ENCODE measurements around the gene BIN1. TPM values are rescaled to one million over a fixed set of nuclear protein-coding genes. Genes with fewer than 3 reads are reported as not detected.

BIN1 gene
- total RNA-seq, 1 experiment from 2014 or later: 58.6 TPM

DNA sequence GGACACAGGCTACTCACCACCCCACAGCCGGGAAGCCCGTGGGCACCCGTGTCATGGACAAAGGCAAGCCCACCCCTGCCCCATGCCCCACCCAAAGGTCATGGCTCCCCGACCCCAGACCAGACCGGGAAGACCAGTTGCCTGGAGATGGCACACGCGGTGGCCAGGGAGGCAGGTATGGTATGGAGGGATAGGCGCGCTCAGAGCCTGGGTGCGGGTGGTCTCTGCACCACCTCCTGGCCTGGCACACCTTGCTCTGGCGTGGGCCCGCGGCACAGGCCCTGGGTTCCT lies 51.2 kb downstream of the BIN1 start:
- no TSS peak for BruUV-seq (replicated peaks)
- CTCF ChIA-PET: no interaction called here
- Histone ChIP-seq H3K9me3 (ENCODE audit: control insufficient read depth, insufficient read depth, low read depth, low read length) (no peaks in the 10 kb centered on the region), H3K4me1 (ENCODE audit: control insufficient read depth, insufficient read depth, low read length) (no peaks in the 10 kb centered on the region), H3K27me3 (ENCODE audit: control insufficient read depth, insufficient read depth, low read length) (no peaks in the 10 kb centered on the region), H3K4me3 (ENCODE audit: low read depth in 2 of 2, low read length in 2 of 2) (no peak overlapping the region), H3K36me3 (ENCODE audit: control insufficient read depth, insufficient read depth, low read length) (no peaks in the 10 kb centered on the region), H3K27ac (ENCODE audit: low read length) (no peak overlapping the region)
- intact Hi-C loops (cut with micrococcal nuclease; ENCODE audit: unreplicated experiment): no loop called here
- ATAC-seq: no peak
- TF ChIP-seq SIN3A (IDR thresholded peaks at IDR 0.05; ENCODE audit: borderline replicate concordance, insufficient read depth, low read depth, low read length): no peak
- no peak for TF ChIP-seq POLR2AphosphoS5 (IDR thresholded peaks at IDR 0.05; ENCODE audit: low read depth, low read length)
- TF ChIP-seq, protein P1, sequence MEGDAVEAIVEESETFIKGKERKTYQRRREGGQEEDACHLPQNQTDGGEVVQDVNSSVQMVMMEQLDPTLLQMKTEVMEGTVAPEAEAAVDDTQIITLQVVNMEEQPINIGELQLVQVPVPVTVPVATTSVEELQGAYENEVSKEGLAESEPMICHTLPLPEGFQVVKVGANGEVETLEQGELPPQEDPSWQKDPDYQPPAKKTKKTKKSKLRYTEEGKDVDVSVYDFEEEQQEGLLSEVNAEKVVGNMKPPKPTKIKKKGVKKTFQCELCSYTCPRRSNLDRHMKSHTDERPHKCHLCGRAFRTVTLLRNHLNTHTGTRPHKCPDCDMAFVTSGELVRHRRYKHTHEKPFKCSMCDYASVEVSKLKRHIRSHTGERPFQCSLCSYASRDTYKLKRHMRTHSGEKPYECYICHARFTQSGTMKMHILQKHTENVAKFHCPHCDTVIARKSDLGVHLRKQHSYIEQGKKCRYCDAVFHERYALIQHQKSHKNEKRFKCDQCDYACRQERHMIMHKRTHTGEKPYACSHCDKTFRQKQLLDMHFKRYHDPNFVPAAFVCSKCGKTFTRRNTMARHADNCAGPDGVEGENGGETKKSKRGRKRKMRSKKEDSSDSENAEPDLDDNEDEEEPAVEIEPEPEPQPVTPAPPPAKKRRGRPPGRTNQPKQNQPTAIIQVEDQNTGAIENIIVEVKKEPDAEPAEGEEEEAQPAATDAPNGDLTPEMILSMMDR (IDR thresholded peaks at IDR 0.05): no peak
- TF ChIP-seq, protein P2, sequence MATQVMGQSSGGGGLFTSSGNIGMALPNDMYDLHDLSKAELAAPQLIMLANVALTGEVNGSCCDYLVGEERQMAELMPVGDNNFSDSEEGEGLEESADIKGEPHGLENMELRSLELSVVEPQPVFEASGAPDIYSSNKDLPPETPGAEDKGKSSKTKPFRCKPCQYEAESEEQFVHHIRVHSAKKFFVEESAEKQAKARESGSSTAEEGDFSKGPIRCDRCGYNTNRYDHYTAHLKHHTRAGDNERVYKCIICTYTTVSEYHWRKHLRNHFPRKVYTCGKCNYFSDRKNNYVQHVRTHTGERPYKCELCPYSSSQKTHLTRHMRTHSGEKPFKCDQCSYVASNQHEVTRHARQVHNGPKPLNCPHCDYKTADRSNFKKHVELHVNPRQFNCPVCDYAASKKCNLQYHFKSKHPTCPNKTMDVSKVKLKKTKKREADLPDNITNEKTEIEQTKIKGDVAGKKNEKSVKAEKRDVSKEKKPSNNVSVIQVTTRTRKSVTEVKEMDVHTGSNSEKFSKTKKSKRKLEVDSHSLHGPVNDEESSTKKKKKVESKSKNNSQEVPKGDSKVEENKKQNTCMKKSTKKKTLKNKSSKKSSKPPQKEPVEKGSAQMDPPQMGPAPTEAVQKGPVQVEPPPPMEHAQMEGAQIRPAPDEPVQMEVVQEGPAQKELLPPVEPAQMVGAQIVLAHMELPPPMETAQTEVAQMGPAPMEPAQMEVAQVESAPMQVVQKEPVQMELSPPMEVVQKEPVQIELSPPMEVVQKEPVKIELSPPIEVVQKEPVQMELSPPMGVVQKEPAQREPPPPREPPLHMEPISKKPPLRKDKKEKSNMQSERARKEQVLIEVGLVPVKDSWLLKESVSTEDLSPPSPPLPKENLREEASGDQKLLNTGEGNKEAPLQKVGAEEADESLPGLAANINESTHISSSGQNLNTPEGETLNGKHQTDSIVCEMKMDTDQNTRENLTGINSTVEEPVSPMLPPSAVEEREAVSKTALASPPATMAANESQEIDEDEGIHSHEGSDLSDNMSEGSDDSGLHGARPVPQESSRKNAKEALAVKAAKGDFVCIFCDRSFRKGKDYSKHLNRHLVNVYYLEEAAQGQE (IDR thresholded peaks at IDR 0.05; ENCODE audit: insufficient read depth in 1 of 2, low read depth in 2 of 2, low read length in 1 of 2): no peak
- no peak for TF ChIP-seq TCF7L2 (IDR thresholded peaks at IDR 0.05; ENCODE audit: low read depth, low read length)
- POLR2A ChIA-PET: no interaction called here
- in situ Hi-C loops (cut with HindIII; ENCODE audit: low pct_unique_long_range_greater_than_20kb, low sequenced_read_pairs): no loop called here
- DNase-seq (ENCODE audit: low read depth, low spot score): no peak

DNA sequence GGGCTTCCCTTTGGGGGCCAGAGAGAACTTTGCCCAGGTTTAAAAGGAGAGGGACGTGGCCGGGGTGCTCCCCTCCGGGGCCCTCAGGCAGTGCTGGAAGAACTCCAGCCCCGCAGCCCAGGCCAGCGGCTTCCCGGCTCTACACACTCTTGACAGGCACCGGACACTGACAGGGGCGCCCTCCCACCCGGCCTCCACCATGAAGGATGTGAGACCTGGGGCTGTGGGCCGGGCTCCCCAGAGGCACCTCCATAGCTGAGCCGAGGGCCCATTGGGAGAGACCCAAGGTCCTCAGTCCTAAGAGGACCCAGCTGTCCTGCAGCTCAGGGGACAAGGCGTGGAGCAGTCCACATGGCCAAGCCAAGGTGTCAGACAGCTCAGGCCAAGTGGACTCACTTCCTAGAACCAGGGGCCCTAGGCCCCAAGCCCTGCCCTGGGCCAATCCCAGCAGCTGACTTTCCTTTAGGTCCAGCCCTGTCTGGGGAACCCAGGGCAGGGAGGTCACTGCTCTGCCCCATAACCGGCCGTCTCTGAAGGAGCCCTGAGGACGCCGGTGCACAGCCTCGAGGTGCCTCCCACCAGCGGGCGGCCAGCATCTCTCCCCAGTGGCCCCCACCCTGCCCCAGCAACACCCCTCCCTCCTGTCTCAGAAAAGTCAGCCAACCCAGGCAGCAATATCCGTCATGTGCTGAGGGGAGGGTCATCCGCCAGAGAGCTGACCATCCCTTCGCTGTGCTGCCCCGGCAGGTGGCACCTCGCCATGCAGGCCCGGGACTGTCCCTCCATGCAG lies 51.8 kb downstream of the BIN1 start:
- Histone ChIP-seq H3K9me3 (ENCODE audit: control insufficient read depth, insufficient read depth, low read depth, low read length) (no peaks in the 10 kb centered on the region), H3K36me3 (ENCODE audit: control insufficient read depth, insufficient read depth, low read length) (no peaks in the 10 kb centered on the region), H3K4me3 (ENCODE audit: low read depth in 2 of 2, low read length in 2 of 2) (no peak overlapping the region), H3K27ac (ENCODE audit: low read length) (no peak overlapping the region), H3K4me1 (ENCODE audit: control insufficient read depth, insufficient read depth, low read length) (no peaks in the 10 kb centered on the region), H3K27me3 (ENCODE audit: control insufficient read depth, insufficient read depth, low read length) (no peaks in the 10 kb centered on the region)
- CTCF ChIA-PET: no interaction called here
- intact Hi-C loops (cut with micrococcal nuclease; ENCODE audit: unreplicated experiment) (no loop called here), in situ Hi-C loops (cut with HindIII; ENCODE audit: low pct_unique_long_range_greater_than_20kb, low sequenced_read_pairs) (no loop called here)
- BruUV-seq (replicated peaks): no TSS peak
- DNase-seq (ENCODE audit: low read depth, low spot score) (no peak), ATAC-seq (no peak)
- TF ChIP-seq, protein P2 (IDR thresholded peaks at IDR 0.05; ENCODE audit: insufficient read depth in 1 of 2, low read depth in 2 of 2, low read length in 1 of 2): no peak
- TF ChIP-seq POLR2AphosphoS5 (IDR thresholded peaks at IDR 0.05; ENCODE audit: low read depth, low read length) (no peak), TCF7L2 (IDR thresholded peaks at IDR 0.05; ENCODE audit: low read depth, low read length) (no peak), SIN3A (IDR thresholded peaks at IDR 0.05; ENCODE audit: borderline replicate concordance, insufficient read depth, low read depth, low read length) (no peak)
- TF ChIP-seq, protein P1 (IDR thresholded peaks at IDR 0.05): no peak
- POLR2A ChIA-PET: no interaction called here

Measured in Panc1 (cell line).